IPS-18c (cell line): ENCODE measurements around the gene FADS6.

ENCODE experiments used
- H3K4me3 ChIP-seq: 2 replicates; pipeline ENCODE4 v1.7.0; 2013; ENCODE audit warnings: low read depth, mild to moderate bottlenecking, low read length, moderate library complexity; ENCODE audit not compliant: insufficient read depth
- H3K9me3 ChIP-seq: one replicate; pipeline ENCODE4 v1.6.1; 2013; ENCODE audit warnings: mild to moderate bottlenecking, low read length, moderate library complexity; ENCODE audit not compliant: control insufficient read depth, insufficient read depth

FADS6 gene

GRCh38 chr17:74892974-74893911 is at the start of gene FADS6:
TSS of gene FADS6 (minus strand) at chr17:74893633. CDS start at chr17:74893595, 38 bp downstream.
- H3K9me3 ChIP-seq = no peaks in the 10 kb centered on the region
- H3K4me3 ChIP-seq = peak within 1 kb of the TSS; percentile 58

GRCh38 chr17:74941128-74941725 is 47.8 kb upstream of the FADS6 start:
- Histone ChIP-seq H3K9me3 (no peaks in the 10 kb centered on the region), H3K4me3 (no peak overlapping the region)

- Histone ChIP-seq H3K4me3 (no peak overlapping the region), H3K9me3 (no peaks in the 10 kb centered on the region)
Measured at GRCh38 chr17:74939534-74939933, 46.1 kb upstream of the FADS6 start.

- Histone ChIP-seq H3K9me3 (no peaks in the 10 kb centered on the region), H3K4me3 (no peak overlapping the region)
Measured at GRCh38 chr17:74938194-74938950, 44.9 kb upstream of the FADS6 start.

GRCh38 chr17:74937064-74938051 is 43.9 kb upstream of the FADS6 start:
- Histone ChIP-seq H3K4me3 (no peak overlapping the region), H3K9me3 (no peaks in the 10 kb centered on the region)

GRCh38 chr17:74936470-74936799 is 43.0 kb upstream of the FADS6 start:
- Histone ChIP-seq H3K9me3 (no peaks in the 10 kb centered on the region), H3K4me3 (no peak overlapping the region; the same call in 1 of the 2 replicates)

- Histone ChIP-seq H3K9me3 (no peaks in the 10 kb centered on the region), H3K4me3 (peak within 1 kb of the TSS; percentile 31; the same call in 1 of the 2 replicates)
Measured at GRCh38 chr17:74935585-74936469, 42.4 kb upstream of the FADS6 start, which contains the start of gene OTOP3. TSS of gene OTOP3 (plus strand) at chr17:74935898. CDS start at chr17:74935922, 24 bp downstream.

GRCh38 chr17:74935048-74935447 is 41.6 kb upstream of the FADS6 start:
- Histone ChIP-seq H3K4me3 (peak overlapping the region; percentile 31; the same call in 1 of the 2 replicates), H3K9me3 (no peaks in the 10 kb centered on the region)

- no peak overlapping the region for H3K4me3 ChIP-seq
- no peaks in the 10 kb centered on the region for H3K9me3 ChIP-seq
Measured at GRCh38 chr17:74930535-74931036, 37.2 kb upstream of the FADS6 start.

- H3K9me3 ChIP-seq = no peaks in the 10 kb centered on the region
Measured at GRCh38 chr17:74928786-74929185, 35.4 kb upstream of the FADS6 start.

GRCh38 chr17:74925242-74925641 is 31.8 kb upstream of the FADS6 start:
- H3K4me3 ChIP-seq = no peak overlapping the region

More at GRCh38 chr17:74928786-74929185, 35.4 kb upstream of the FADS6 start:
- H3K4me3 ChIP-seq = no peak overlapping the region

GRCh38 chr17:74924250-74924948 is 31.0 kb upstream of the FADS6 start, which contains the start of gene OTOP2:
TSS of gene OTOP2 (plus strand) at chr17:74924273. CDS start at chr17:74924633, 360 bp downstream.
- Histone ChIP-seq H3K9me3 (no peaks in the 10 kb centered on the region), H3K4me3 (peak within 1 kb of the TSS; percentile 46)

More at GRCh38 chr17:74925242-74925641, 31.8 kb upstream of the FADS6 start:
- no peaks in the 10 kb centered on the region for H3K9me3 ChIP-seq

GRCh38 chr17:74923538-74924249 is 30.3 kb upstream of the FADS6 start:
- Histone ChIP-seq H3K9me3 (no peaks in the 10 kb centered on the region), H3K4me3 (peak overlapping the region; percentile 46; the same call in 1 of the 2 replicates)
